GM21576 (cell line): ENCODE results near the gene LRP1.

ENCODE experiments used
- ATAC-seq: cut with Tn5 transposase; IDR thresholded peaks from one replicate; pipeline ENCODE4 v1.9.1; 2021; ENCODE audit warnings: mild to moderate bottlenecking, moderate library complexity; ENCODE audit not compliant: unreplicated experiment

Gene LRP1

DNA sequence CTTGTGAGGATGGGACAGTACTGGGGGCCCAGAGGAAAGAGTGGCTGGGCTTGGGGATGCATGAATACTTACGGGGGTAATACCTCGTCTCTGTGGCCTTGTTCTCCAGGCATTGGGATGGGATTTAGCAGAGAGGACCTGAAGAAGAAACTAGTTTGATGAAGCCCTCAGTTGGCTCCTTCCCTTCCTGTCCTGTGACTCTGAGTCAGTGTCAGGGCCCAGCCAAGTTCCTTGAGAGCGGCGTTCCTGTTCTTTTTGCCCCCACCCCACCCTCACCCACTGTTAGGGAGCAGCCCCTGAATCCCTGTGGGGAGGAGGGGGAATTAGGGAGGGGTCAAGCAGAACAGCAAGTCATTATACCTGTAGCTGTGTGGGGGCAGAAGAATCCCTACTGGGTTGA is 24.4 kb downstream of the LRP1 start:
- no peak for ATAC-seq

DNA sequence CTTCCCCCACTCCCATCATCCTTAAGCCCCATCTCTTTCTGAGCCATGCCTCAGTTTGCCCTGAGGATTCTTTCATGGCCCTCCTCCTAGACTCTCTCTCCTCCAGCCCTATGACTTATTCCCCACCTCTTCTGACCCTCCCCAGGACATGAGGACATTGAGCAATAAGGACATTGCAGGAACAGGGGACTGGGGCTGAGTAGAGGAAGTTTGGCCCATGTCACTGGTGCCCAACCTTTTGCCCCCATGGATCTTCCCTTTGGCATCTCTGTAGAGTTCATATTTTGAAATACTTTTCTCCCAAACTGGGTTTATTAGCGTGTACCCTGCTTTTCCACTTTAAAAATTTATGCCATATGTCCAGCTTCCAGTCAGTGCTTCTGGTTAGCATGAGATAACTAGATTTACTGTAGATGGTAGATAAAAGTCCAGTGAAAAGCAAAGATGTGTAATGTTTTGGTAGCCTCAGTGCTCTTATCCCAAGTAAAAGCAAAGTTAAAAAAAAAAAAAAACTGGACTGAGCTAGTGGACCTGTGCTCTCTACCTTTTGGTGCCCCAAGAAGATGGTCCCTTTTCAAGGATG is 25.2 kb downstream of the LRP1 start:
- ATAC-seq, result no peak

DNA sequence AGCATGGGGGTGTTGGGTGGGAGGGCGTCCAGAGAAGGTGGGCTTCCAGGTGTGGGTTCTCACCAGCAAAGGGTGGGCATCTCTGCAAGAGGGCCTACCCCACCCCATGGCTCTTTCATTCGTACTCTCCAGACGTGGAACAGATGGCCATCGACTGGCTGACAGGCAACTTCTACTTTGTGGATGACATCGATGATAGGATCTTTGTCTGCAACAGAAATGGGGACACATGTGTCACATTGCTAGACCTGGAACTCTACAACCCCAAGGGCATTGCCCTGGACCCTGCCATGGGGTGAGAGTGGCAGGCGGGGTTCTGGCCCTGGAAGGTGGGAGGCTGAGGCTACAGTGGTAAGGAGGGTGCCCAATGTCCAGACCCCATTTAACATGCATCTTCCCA is 25.8 kb downstream of the LRP1 start:
- ATAC-seq, result no peak

DNA sequence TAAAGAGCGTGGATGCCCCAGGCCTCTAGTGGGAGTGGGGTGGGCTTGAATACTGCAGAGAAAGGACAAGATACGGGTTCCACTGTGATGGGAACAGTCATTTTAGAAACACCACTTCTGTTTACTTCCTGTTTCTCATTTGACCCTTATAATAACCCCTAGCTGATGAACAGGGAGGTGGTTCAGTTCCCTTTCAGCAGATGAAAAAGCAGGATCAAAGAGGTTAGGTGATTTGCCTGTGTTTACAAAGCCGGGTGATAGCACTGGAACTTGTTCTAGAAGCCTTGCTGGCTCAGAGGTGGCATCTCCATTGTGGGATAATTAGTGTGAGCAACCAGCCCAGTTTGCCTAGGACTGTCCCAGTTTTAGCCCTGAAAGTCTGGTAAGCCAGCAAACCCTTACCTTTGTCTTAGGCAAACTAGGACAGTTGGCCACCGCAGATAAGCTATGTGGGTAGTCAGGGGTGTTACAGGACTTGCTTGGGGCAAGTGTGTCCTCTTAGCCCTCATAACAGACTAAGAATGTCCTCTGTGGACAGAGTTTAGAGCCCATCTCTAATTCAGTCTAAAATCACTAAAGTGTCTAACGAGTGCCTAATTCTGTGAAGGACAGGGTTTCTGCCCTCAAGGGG is 26.6 kb downstream of the LRP1 start:
- ATAC-seq, result no peak

DNA sequence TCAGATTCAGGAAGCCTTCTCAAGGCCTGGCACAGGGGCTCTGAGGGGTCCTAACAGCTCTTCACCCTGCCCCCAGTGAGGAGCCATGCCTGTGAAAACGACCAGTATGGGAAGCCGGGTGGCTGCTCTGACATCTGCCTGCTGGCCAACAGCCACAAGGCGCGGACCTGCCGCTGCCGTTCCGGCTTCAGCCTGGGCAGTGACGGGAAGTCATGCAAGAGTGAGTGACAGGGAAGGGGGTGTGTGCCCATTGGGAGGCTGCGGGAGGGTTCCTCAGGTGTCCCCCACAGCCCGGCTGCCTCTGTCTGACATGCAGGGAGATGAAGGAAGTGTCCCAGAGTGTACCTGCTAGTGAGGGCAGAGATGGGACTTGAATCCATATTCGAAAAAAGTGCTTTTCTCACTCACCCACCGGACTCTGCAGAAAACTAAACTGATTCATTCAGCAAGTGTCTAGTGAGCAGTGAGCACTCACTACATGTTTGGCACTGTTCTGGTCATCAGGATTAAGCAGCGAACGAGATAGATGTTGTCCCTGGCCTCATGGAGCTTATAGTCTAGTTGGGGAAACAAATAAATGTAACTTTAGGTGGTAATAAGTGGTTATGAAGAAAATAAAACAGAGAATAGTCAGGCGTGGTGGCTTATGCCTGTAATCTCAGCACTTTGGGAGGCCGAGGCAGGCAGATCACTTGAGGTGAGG is 28.6 kb downstream of the LRP1 start:
- no peak for ATAC-seq

DNA sequence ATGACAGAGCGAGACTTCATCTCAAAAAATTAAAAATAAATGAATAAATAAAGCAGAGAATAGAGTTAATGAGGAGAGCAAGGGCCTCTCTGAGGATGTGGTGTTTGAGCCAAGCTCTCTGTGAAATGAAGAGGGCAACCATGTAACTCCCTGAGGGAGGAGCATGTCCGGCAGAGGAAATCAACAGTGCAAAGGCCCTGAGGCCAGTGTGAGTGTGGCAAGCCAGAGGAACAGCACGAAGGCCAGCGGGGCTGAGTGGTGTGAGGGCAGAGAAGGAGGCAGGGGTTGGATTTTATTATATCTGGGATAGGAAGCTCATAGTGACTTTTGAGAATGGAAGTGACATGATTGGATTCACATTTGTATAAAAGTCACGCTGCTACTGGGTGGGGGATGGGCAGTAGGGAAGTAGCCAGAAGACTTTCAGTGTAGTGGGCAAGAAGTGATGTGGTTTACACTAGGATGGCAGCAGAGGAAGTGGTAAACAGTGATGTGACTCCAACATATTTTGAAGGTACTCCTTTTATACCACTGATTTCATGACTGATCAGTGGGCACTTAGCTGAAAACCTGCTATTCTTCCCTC is 29.4 kb downstream of the LRP1 start:
- ATAC-seq, result no peak

DNA sequence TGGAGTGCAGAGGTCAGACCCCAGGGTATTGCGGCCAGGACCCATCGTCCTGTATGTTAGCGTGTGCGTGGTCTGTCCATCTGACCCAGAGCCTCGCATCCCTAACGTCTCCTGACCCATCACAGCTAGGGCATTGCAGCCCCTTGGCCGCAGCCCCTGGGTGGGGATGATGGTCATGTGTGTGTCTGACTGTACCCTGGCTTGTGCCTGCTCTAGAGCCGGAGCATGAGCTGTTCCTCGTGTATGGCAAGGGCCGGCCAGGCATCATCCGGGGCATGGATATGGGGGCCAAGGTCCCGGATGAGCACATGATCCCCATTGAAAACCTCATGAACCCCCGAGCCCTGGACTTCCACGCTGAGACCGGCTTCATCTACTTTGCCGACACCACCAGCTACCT is 29.9 kb downstream of the LRP1 start:
- no peak for ATAC-seq

DNA sequence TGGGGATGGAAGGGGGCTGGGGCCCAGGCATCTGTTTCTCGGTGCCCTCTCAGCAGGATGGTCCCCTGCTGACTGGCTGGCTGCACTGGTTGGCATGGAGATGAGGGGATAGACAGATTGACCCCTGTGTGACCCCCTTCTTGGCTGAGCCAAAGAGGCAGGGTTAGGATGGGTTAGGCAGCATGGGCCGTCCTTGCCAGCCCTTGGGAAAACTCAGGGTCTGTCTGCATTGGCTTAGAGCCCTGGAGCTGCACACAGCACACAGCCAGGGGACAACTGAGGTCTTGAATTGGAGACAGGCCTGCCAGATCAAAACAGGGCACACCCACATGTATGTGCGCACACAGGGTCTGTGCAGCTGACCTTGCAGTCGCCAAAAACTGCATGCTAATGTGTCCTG is 30.4 kb downstream of the LRP1 start:
- no peak for ATAC-seq

DNA sequence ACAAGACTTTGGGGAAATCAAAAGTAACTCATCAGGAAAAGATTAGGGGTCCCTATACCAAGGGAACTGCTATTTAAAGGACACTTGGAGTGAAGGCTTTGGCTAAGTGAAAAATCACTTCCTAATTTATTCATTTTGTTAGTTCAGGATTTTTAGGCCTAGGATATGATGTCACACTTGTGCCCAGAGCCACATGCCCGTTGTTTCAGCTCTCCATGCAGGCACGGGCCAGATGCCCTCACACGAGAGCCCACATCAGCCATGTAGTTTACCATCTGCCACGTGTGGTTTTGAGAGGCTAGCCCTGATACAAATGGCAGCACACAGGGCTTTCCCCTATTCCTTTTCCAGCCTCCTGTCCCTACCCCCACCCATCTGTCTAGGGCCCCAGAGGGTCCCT is 31.0 kb downstream of the LRP1 start:
- ATAC-seq, result no peak

DNA sequence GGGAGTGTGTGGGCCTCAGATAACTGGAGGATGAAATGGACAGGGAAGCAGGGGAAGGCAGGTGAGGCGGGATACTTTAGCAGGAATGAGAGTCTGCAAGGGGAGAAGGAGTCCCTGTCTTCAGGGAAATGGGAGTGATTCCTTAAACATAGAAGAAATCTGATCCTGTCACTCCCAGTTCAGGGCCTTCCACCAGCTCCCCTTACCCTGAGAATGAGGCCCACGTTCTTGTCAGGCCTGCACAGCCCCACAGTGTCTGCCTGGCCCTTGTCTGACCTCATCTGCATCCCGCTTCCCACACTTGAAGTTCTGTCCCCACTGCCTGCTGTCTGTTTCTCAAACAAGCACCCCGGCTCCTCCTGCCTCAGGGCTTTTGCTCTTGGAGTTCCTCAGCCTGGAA is 31.8 kb downstream of the LRP1 start:
- ATAC-seq, result no peak

DNA sequence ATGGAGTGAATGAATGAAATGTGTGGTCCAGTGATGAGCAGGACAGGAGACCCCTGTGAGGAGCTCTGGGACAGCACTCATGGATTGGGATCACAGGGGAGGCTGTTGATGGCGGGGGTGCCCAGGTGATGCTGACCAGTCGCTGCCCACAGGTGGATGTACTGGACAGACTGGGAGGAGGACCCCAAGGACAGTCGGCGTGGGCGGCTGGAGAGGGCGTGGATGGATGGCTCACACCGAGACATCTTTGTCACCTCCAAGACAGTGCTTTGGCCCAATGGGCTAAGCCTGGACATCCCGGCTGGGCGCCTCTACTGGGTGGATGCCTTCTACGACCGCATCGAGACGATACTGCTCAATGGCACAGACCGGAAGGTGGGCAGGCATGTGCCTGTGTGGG is 32.5 kb downstream of the LRP1 start:
- ATAC-seq, result no peak

DNA sequence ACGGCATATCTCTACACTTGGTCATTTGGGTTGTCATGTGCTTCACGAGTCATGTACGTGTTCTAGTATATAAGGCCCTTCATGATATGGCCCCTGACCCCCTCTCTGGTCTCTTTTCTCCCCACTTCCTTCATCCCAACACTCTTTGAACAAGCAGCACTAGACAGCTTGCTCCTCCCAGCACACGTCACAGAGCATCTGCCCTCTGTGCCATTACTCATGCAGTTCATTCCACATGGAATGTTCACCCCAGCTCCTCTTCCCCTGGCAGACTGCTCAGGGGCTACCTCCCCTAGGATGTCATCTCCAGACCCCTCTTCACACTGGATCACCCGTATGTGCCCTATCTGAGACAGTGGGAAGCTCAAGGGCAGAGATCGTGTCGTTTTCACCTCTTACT is 33.2 kb downstream of the LRP1 start:
- ATAC-seq, result no peak

DNA sequence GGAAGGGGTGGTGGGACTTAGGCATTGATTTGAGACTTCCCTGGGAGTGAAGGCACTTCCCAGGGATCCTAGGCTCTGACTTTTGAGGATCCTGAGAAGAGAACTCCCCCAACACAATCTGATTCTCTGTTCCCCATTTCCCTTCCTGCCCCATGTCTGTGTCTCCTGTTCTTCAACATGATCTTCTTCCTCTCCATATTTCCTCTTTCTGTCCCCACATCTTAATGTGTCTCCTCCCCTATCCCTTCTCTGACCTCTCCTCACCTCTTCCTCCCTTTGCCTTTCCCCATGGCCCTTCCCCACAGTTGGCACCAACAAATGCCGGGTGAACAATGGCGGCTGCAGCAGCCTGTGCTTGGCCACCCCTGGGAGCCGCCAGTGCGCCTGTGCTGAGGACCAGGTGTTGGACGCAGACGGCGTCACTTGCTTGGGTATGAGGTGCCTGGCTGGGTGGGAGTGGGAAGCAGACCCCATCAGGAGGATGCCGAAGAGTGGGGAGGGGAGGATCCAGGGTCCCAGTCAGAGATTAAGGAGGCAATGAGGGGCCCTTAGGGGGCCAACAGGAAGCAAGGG is 34.4 kb downstream of the LRP1 start:
- ATAC-seq, result no peak

DNA sequence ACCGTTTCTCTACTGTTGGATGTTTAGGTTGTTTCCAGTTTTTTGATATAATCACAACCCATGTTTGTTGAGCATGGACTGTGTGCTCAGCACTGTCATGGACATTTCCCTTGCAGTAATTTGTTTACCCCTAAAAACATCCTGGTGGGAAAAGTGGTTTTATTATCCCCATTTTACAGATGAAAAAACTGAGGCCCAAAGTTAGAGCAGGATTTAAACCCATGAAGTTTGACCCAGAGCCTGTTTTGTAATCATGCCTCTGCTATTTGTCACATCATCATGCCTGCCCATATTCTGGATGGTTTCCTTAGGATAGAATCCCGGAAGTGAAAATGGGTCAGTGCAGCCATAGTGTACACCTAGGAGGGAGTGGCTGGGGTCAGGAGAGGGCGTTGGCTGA is 36.2 kb downstream of the LRP1 start:
- no peak for ATAC-seq

DNA sequence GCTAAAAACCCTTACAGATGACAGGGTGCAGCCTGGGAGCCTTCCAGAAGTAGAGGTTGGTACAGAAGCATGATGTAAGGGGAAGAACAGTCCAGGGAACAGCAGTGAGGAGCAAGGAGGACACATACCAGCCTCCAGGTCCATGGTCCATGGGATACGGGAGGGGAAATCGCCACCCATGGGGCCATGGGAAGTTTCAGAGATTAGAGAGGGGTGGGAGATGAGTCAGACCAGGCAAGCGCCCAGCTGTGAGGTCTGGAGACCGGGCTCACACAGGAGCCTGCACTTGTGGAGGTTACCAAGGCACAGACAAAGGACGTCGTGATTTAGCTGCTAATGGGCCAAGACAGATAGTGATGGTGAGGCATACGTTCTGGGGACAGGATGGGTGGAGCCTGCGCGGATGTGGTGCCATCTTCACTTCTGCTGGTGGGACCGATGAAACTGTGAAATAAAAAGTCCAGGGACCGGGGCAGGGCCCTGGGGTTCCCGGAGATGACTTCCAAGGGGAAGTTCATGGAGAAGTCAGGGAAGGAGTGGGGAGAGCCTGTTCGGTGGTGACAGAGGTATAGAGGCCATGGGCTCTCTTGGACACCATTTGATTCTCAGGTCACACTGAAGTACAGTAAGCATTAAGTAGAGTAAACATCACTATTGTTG is 36.8 kb downstream of the LRP1 start:
- no peak for ATAC-seq

DNA sequence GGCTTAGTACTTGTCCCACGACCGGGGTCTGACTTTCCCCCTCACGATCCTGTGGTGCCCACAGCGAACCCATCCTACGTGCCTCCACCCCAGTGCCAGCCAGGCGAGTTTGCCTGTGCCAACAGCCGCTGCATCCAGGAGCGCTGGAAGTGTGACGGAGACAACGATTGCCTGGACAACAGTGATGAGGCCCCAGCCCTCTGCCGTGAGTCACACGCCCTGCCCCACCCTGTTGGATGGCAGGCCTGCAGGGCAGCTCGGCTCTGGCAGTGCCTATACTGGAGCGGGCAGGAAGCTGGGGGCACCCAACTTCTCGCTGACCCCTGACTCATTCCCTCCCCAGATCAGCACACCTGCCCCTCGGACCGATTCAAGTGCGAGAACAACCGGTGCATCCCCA is 37.5 kb downstream of the LRP1 start:
- no peak for ATAC-seq

DNA sequence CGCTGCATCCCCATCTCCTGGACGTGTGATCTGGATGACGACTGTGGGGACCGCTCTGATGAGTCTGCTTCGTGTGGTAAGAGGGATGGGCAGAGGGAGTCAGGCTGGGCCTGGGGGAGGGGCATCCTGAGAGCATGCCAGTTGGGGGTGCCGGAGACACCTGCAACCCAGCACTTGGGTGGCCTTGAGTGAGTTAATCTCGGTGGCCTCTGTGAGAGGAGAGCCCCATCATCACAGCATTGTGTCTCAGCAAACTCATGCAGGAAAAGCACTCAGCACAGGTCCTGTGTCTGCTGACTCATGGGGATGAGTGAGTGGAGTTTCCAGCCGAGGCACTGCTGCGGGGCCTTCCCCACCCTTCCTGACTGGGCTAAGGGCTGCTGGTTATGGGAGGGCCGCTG is 38.7 kb downstream of the LRP1 start:
- no peak for ATAC-seq

DNA sequence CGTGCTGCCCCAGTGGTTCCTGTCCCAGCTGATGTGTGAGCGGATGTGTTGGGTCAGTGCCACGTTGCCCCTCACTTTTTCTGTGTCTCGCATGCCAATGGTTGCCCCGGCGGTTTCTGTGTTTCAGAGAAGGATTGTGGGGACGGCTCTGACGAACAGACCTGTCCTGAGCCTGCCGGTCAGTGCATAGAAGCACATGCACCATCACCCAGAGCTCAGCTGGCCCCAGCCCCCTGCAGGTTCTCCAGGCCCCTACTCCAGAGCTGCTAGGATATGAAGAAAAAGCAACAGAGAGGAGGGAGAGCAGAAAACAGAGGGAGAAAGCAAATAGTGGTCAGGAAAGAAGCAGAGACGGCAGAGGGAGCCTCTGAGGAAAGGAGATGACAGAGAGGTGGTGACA is 39.8 kb downstream of the LRP1 start:
- ATAC-seq, result no peak

DNA sequence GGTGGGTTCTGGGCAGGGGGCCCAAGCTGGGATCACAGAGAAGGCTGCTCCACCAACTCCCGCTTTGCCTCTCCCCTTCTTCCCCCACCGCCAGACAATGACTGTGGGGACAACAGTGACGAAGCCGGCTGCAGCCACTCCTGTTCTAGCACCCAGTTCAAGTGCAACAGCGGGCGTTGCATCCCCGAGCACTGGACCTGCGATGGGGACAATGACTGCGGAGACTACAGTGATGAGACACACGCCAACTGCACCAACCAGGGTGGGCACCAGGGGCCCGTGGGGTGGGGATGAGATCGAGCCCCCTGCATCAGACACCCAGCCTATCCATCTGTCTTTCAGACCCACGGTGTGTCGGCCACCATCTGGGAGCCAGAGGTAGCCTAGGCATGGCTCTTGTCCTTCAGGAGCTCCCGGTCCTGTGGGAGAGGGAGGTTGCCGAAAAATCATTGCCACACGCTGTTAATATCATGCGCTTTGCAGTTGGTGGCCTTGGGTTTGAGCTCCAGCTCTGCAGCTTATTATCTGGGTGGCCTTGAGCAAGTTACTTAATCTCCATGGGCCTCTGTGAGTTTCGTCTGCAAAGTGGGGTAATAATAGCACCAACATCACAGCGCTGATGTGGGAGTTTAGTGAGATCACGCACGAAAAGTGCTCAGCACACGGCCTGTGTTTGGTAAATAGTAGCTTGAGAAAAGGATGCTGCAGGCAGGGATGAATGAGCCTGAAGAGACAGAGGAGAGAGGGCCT is 40.9 kb downstream of the LRP1 start:
- ATAC-seq, result no peak

DNA sequence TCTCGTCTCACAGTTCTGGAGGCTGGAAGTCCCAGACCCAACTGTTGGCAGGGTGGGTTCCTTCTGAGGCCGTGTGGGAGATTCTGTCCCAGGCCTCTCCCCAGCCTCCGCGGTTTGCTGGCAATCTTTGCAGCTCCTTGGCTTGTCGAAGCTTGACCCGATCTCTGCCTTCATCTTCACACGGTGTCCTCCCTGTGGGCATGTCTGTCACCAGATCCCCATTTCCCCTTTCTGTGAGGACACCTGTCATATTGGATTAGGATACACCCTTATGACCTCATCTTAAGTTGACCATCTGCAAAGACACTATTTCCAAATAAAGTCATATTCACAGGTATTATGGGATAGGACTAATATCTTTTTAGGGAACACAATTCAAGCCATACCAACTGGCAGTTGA is 41.7 kb downstream of the LRP1 start:
- no peak for ATAC-seq

DNA sequence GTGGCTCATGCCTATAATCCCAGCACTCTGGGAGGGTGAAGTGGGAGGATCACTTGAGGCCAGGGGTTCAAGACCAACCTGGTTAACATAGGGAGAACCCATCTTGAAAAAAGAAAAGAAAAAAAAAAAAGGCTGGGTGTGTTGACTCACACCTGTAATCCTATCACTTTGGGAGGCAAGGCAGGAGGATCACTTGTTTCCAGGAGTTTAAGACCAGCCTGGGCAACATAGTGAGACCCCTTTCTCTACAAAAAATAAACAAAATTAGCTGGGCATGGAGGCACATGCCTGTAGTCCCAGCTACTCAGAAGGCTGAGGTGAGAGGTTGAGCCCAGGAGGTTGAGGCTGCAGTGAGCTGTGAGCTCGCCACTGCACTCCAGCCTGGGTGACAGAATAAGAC is 42.1 kb downstream of the LRP1 start:
- no peak for ATAC-seq
